CD8-positive, alpha-beta memory T cell (primary cell): ENCODE measurements around the gene TARDBP. TPM values are rescaled to one million over a fixed set of nuclear protein-coding genes. Genes with fewer than 3 reads are reported as not detected.
"Not testable (repeated sequence)": the region's sequence is repeated elsewhere in the genome, so short reads cannot be mapped to it uniquely, and the experiment has no call there.

Source experiments
- CTCF ChIA-PET: fragments of 350-600 bp; sonication (Branson Sonifier 250); formaldehyde crosslinking; loops from one replicate; lab custom pipeline; 2021; ENCODE audit warnings: antibody characterized with exemption; lab: Charles Lee
- POLR2A ChIA-PET: fragments of 350-600 bp; sonication (Branson Sonifier 250); formaldehyde crosslinking; loops from one replicate; lab custom pipeline; 2021; ENCODE audit warnings: antibody characterized with exemption; lab: Charles Lee
- DNase-seq, 5 donors: peaks; one replicate each; pipeline versions ENCODE4 v3.0.0 to v3.0.0-alpha.2; 2020 to 2022; ENCODE audit warnings: mixed read lengths in 1 of 5
- H3K27ac ChIP-seq: one replicate; pipeline ENCODE4 v1.7.0; 2013; ENCODE audit warnings: low read depth, mild to moderate bottlenecking, low read length, moderate library complexity
- H3K27me3 ChIP-seq: 2 replicates; pipeline ENCODE4 v1.7.0; 2013; ENCODE audit warnings: low read length, mild to moderate bottlenecking; ENCODE audit not compliant: insufficient read depth, poor library complexity, severe bottlenecking
- H3K36me3 ChIP-seq: 2 replicates; pipeline ENCODE4 v1.7.0; 2013; ENCODE audit warnings: mild to moderate bottlenecking, low read length, moderate library complexity; ENCODE audit not compliant: insufficient read depth
- H3K4me1 ChIP-seq: 2 replicates; pipeline ENCODE4 v1.7.0; 2013; ENCODE audit warnings: mild to moderate bottlenecking, low read length, moderate library complexity; ENCODE audit not compliant: insufficient read depth
- H3K4me3 ChIP-seq: 2 replicates; pipeline ENCODE4 v1.7.0; 2013; ENCODE audit warnings: mild to moderate bottlenecking, low read length
- H3K9me3 ChIP-seq: 2 replicates; pipeline ENCODE4 v1.7.0; 2013; ENCODE audit warnings: mild to moderate bottlenecking, low read length
- H3K27ac Mint-ChIP-seq, 8 donors: one replicate each; pipeline ENCODE4 v1.8.0; 2020 to 2021; ENCODE audit warnings: mixed read lengths in 8 of 8, mild to moderate bottlenecking in 6 of 8, inconsistent platforms in 3 of 8, moderate library complexity in 3 of 8
- H3K27me3 Mint-ChIP-seq, 2 donors: one replicate each; pipeline ENCODE4 v1.8.0; 2020 to 2021; ENCODE audit warnings: mixed read lengths in 2 of 2, mild to moderate bottlenecking in 1 of 2, moderate library complexity in 1 of 2
- H3K36me3 Mint-ChIP-seq, 3 donors: one replicate each; pipeline ENCODE4 v1.8.0; 2020 to 2021; ENCODE audit warnings: mixed read lengths in 3 of 3, inconsistent platforms in 1 of 3, mild to moderate bottlenecking in 1 of 3
- H3K4me1 Mint-ChIP-seq, 3 donors: one replicate each; pipeline ENCODE4 v1.8.0; 2020 to 2021; ENCODE audit warnings: mixed read lengths in 3 of 3, inconsistent platforms in 1 of 3, mild to moderate bottlenecking in 1 of 3
- H3K4me3 Mint-ChIP-seq, 7 donors: one replicate each; pipeline ENCODE4 v1.8.0; 2020 to 2021; ENCODE audit warnings: mixed read lengths in 7 of 7, mild to moderate bottlenecking in 6 of 7, moderate library complexity in 4 of 7, inconsistent platforms in 2 of 7
- H3K9me3 Mint-ChIP-seq, 5 donors: one replicate each; pipeline ENCODE4 v1.8.0; 2020 to 2022; ENCODE audit warnings: mixed read lengths in 5 of 5, mild to moderate bottlenecking in 3 of 5, moderate library complexity in 2 of 5, inconsistent platforms in 1 of 5
- polyA plus RNA-seq: library from polyadenylated mRNA; unstranded; fragments of 300-500 nt; fragmentation: Illumina TruSeq; gene quantifications from one replicate; pipeline ENCODE4 v1.2.3, GENCODE V29; 2021
- total RNA-seq, 2 experiments: library from RNA; stranded (reverse); gene quantifications; one replicate each; pipeline ENCODE4 v1.2.3, GENCODE V29; 2021

Gene TARDBP
- total and polyA plus RNA-seq, 3 experiments from 2014 or later, result 74.5 to 239 (median 215) TPM

DNA sequence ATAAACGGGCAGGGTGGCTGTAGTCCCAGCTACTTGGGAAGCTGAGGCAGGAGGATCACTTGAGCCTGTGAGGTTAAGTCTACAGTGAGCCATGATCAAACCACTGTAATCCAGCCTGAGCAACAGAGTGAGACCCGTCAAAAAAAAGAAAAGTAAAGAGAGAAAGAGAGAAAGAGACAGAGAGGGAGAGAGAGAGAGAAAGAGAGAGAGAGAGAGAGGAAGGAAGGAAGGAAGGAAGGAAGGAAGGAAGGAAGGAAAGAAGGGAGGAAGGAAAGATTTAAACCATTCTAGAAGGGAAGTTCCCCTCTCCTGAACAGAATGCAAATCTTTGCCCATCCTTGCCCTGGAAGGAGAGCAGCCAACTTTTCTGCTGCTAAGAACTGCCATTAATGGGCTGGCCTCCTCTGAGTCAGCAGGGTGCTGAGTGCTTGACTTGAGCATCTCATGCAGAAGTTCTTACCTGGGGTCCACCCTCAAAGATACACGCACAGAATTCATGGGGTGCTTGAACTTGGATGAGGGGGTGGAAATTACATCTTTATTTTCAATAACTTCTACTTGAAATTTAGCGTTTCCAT, 24.5 kb upstream of the TARDBP start:
- ChIA-PET POLR2A (no interaction called here), CTCF (no interaction called here)
- Histone ChIP-seq H3K4me1 (no peaks in the 10 kb centered on the region), H3K36me3 (no peaks in the 10 kb centered on the region), H3K9me3 (no peaks in the 10 kb centered on the region), H3K4me3 (no peak overlapping the region), H3K27me3 (no peaks in the 10 kb centered on the region), H3K27ac (no peak overlapping the region)
- Mint-ChIP-seq H3K9me3 (no peaks in the 10 kb centered on the region), H3K4me1 (no peaks in the 10 kb centered on the region), H3K4me3 (no peak overlapping the region), H3K27ac (no peak overlapping the region), H3K27me3 (peaks cover 1 to 14% of the 10 kb centered on the region in 2 donors), H3K36me3 (no peaks in the 10 kb centered on the region)
- DNase-seq, result no peak

DNA sequence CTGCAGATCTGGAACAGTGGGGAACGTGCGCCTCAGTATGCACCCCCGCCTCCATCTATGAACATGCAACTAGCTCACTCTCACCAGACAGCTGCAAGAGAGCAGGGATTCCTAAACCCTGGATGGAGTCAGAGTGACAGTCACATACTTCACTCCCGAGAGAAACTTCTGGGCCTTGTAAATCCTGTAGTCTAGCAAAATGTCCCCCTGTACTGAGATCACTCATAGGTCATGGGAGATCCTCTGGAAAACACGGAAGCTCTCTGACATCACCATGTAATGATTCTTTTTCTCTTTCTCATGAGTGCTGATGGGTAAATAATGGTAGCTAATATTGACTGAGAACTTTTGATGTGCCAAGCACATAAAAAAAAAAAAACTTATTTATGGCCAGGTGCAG, 23.4 kb upstream of the TARDBP start:
- Mint-ChIP-seq H3K9me3 (no peaks in the 10 kb centered on the region), H3K27me3 (peaks cover 1 to 8% of the 10 kb centered on the region in 2 donors), H3K27ac (peak overlapping the region in 1 of 8 donors; percentile 26), H3K36me3 (no peaks in the 10 kb centered on the region), H3K4me1 (no peaks in the 10 kb centered on the region), H3K4me3 (no peak overlapping the region)
- Histone ChIP-seq H3K27me3 (no peaks in the 10 kb centered on the region), H3K9me3 (no peaks in the 10 kb centered on the region), H3K4me1 (no peaks in the 10 kb centered on the region), H3K4me3 (no peak overlapping the region), H3K27ac (no peak overlapping the region), H3K36me3 (no peaks in the 10 kb centered on the region)
- POLR2A ChIA-PET, result no interaction called here
- DNase-seq, result no peak
- CTCF ChIA-PET, result no interaction called here

DNA sequence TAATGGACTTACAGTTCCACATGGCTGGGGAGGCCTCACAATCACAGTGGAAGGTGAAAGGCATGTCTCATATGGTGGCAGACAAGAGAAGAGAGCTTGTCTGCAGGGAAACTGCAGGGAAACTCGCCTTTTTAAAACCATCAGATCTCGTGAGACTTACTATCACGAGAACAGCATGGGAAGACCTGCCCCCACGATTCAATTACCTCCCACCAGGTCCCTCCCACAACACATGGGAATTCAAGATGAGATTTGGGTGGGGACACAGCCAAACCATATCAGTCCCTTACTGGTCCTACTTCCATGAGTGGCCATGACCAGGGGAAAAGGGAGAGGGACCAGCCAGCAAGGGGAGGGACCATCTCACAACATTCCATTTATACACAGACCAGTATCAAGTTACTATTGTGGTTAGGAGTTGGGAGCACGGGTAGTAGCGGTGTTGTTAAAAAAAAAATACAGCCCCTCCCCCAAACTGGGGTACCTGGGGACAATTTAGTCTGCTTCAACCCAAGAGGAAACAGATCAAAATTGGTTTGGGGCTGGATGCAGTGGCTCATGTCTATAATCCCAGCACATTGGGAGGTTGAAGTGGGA, 22.4 kb upstream of the TARDBP start:
- H3K4me3 Mint-ChIP-seq, H3K4me3 ChIP-seq, H3K27me3 Mint-ChIP-seq, H3K9me3 Mint-ChIP-seq, H3K27ac Mint-ChIP-seq, H3K27me3 ChIP-seq, H3K36me3 Mint-ChIP-seq, H3K9me3 ChIP-seq, DNase-seq, CTCF ChIA-PET, POLR2A ChIA-PET, H3K27ac ChIP-seq, H3K4me1 ChIP-seq, H3K36me3 ChIP-seq, H3K4me1 Mint-ChIP-seq: not testable (repeated sequence)

DNA sequence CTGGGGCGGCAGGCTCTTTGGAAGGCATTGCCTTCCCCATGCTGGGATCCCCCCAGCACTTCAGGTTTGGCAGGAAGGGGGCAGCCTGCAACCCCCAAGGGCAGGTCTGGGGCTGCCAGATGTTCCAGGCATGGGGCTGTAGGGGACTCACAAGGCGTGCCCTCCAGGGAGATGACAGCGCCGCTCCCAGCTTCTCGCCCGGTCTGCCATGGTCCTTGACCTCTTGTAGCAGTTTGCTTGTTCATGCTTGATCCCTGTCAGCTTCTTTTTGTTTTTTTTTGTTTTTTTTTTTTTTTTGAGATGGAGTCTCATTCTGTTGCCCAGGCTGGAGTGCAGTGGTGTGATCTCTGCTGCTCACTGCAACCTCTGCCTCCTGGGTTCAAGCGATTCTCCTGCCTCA, 21.6 kb upstream of the TARDBP start:
- DNase-seq, result no peak
- Histone ChIP-seq H3K27me3 (no peaks in the 10 kb centered on the region), H3K4me3 (no peak overlapping the region), H3K4me1 (no peaks in the 10 kb centered on the region), H3K9me3 (no peaks in the 10 kb centered on the region), H3K27ac (no peak overlapping the region), H3K36me3 (no peaks in the 10 kb centered on the region)
- Mint-ChIP-seq H3K36me3 (no peaks in the 10 kb centered on the region), H3K9me3 (no peaks in the 10 kb centered on the region), H3K27ac (no peak overlapping the region), H3K4me3 (no peak overlapping the region), H3K4me1 (no peaks in the 10 kb centered on the region), H3K27me3 (peaks cover 1 to 2% of the 10 kb centered on the region in 2 donors)
- ChIA-PET CTCF (no interaction called here), POLR2A (no interaction called here)

DNA sequence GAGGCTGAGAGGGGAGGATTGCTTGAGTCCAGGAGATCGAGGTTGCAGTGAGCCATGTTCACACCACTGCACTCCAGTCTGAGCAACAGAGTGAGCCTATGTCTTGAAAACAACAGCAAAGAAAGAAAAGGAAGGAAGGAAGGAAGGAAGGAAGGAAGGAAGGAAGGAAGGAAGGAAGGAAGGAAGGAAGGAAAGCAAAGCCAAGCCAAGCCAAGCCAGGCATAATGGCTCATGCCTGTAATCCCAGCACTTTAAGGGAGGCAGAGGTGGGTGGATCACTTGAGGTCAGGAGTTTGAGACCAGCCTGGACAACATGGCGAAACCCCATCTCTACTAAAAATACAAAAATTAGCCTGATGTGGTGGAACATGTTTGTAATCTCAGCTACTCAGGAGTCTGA, 20.4 kb upstream of the TARDBP start:
- H3K4me1 Mint-ChIP-seq, CTCF ChIA-PET, H3K9me3 ChIP-seq, DNase-seq, H3K27me3 Mint-ChIP-seq, H3K9me3 Mint-ChIP-seq, H3K4me1 ChIP-seq, H3K27me3 ChIP-seq, H3K27ac Mint-ChIP-seq, H3K4me3 ChIP-seq, H3K27ac ChIP-seq, H3K36me3 Mint-ChIP-seq, POLR2A ChIA-PET, H3K36me3 ChIP-seq, H3K4me3 Mint-ChIP-seq: not testable (repeated sequence)

DNA sequence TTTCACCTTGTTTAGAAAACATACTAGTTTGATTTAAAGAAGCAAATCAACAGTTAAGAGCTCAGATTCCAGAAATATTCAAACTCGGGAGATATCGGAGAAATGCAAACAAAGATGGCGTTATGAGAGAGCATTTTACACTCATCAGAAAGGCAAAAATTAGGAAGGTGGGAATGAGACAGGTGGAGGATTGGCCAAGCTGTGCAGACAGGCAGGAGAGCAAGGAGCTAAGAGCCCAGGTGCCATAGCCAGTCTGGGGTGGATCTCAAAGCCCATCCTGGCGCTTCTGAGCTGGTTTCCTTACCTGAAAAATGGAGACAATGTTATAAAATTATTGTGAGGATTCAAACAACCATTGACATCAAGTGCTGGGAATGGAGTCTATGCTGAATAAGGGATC, 19.6 kb upstream of the TARDBP start:
- H3K4me3 ChIP-seq, result no peak overlapping the region
- H3K36me3 ChIP-seq, result no peaks in the 10 kb centered on the region
- H3K4me3 Mint-ChIP-seq, result peak overlapping the region in 1 of 7 donors; percentile 54
- H3K9me3 Mint-ChIP-seq, result no peaks in the 10 kb centered on the region
- H3K4me1 ChIP-seq, result no peaks in the 10 kb centered on the region
- POLR2A ChIA-PET, result no interaction called here
- DNase-seq, result no peak
- no peaks in the 10 kb centered on the region for H3K27me3 ChIP-seq
- H3K4me1 Mint-ChIP-seq, result no peaks in the 10 kb centered on the region
- H3K27me3 Mint-ChIP-seq, result no peaks in the 10 kb centered on the region
- H3K36me3 Mint-ChIP-seq, result no peaks in the 10 kb centered on the region
- no peak overlapping the region for H3K27ac ChIP-seq
- no peaks in the 10 kb centered on the region for H3K9me3 ChIP-seq
- CTCF ChIA-PET, result interaction anchor here (0.8 kb wide), 1 partner anchor 498 kb away, joined by 3 read pairs; no protein-coding TSS in a partner anchor
- no peak overlapping the region for H3K27ac Mint-ChIP-seq

DNA sequence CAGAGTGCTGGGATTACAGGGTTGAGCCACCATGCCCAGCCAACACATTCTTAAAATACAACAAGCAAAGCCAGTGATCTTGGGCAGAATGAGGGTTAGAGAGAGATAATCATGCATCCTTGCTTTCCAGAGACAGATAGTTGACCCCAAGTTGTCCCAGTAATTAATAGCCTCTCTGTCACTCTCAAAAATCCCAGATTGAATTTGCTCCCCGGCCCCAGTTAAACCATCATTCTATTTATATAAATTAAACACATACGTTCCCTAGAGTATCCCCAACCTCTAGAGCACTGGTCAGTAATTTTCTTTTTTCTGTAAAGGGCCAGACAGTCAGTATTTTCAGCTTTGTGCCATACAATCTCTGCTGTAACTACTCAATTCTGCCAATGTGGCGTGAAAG, 16.4 kb upstream of the TARDBP start:
- H3K36me3 Mint-ChIP-seq, result peaks cover 1 to 16% (median 2%) of the 10 kb centered on the region in 3 donors
- CTCF ChIA-PET, result no interaction called here
- H3K9me3 Mint-ChIP-seq, result peaks cover 3 to 15% (median 10%) of the 10 kb centered on the region in 5 donors
- no peak overlapping the region for H3K4me3 ChIP-seq
- no peak overlapping the region for H3K4me3 Mint-ChIP-seq
- no peaks in the 10 kb centered on the region for H3K4me1 ChIP-seq
- H3K27ac ChIP-seq, result no peak overlapping the region
- no peaks in the 10 kb centered on the region for H3K27me3 ChIP-seq
- H3K27me3 Mint-ChIP-seq, result peaks cover 0 to 1% of the 10 kb centered on the region in 2 donors
- POLR2A ChIA-PET, result no interaction called here
- H3K4me1 Mint-ChIP-seq, result no peaks in the 10 kb centered on the region
- no peaks in the 10 kb centered on the region for H3K9me3 ChIP-seq
- H3K36me3 ChIP-seq, result no peaks in the 10 kb centered on the region
- DNase-seq, result no peak
- no peak overlapping the region for H3K27ac Mint-ChIP-seq

DNA sequence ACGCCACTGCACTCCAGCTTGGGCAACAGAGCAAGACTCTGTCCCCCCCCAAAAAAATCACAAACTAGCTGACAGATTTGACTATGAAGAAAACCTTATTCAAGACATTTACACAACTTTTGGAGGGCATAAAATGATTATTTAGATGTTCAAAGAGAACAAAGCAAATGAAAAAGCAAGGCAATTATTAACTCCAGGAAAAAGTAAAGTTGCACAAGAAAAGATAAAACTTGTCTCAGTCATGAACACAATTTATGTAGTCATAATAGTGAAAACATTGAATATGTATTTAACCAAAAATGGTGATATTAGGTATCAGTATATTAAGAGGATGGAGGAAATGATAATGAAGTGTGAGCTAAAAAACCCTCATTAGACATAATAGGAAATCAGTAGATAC, 11.9 kb upstream of the TARDBP start:
- Mint-ChIP-seq H3K4me3 (no peak overlapping the region), H3K27me3 (peaks cover 0 to 1% of the 10 kb centered on the region in 2 donors), H3K27ac (no peak overlapping the region), H3K9me3 (peaks cover 3 to 15% (median 10%) of the 10 kb centered on the region in 5 donors), H3K36me3 (peaks cover 1 to 16% (median 2%) of the 10 kb centered on the region in 3 donors), H3K4me1 (no peaks in the 10 kb centered on the region)
- Histone ChIP-seq H3K4me1 (no peaks in the 10 kb centered on the region), H3K27ac (no peak overlapping the region), H3K4me3 (no peak overlapping the region), H3K36me3 (no peaks in the 10 kb centered on the region), H3K9me3 (no peaks in the 10 kb centered on the region), H3K27me3 (no peaks in the 10 kb centered on the region)
- no peak for DNase-seq
- ChIA-PET POLR2A (no interaction called here), CTCF (no interaction called here)
